ENCODE measurements around the gene QDPR. TPM values are rescaled to one million over a fixed set of nuclear protein-coding genes. Genes with fewer than 3 reads are reported as not detected.

QDPR gene
- total and polyA plus RNA-seq, 9 of the 15 experiments (the other 6 are each of a cell fraction or from before 2014, with no cell fraction given), result 5.7 to 29.7 (median 17.2) TPM

DNA sequence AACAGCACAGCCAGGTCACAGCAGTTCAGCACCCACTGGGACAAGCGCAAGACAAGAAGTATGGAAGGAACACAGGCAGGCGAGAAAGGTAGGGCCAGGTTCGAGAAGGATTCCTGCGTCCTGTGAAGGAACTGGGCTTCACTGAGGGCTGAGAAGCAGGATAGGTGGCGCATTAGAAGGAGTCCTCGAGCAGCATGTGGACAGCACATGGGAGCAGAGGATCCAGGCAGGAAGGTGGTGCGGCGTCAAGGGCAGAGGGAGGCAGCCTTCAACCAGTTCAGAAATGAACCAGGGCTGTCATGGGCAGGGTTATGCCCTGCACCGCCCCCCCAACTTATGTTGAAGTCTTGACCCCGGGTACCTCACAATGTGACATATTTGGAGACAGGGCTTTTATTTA lies 34.3 kb upstream of the QDPR start (continued):
- TF ChIP-seq, protein P1, sequence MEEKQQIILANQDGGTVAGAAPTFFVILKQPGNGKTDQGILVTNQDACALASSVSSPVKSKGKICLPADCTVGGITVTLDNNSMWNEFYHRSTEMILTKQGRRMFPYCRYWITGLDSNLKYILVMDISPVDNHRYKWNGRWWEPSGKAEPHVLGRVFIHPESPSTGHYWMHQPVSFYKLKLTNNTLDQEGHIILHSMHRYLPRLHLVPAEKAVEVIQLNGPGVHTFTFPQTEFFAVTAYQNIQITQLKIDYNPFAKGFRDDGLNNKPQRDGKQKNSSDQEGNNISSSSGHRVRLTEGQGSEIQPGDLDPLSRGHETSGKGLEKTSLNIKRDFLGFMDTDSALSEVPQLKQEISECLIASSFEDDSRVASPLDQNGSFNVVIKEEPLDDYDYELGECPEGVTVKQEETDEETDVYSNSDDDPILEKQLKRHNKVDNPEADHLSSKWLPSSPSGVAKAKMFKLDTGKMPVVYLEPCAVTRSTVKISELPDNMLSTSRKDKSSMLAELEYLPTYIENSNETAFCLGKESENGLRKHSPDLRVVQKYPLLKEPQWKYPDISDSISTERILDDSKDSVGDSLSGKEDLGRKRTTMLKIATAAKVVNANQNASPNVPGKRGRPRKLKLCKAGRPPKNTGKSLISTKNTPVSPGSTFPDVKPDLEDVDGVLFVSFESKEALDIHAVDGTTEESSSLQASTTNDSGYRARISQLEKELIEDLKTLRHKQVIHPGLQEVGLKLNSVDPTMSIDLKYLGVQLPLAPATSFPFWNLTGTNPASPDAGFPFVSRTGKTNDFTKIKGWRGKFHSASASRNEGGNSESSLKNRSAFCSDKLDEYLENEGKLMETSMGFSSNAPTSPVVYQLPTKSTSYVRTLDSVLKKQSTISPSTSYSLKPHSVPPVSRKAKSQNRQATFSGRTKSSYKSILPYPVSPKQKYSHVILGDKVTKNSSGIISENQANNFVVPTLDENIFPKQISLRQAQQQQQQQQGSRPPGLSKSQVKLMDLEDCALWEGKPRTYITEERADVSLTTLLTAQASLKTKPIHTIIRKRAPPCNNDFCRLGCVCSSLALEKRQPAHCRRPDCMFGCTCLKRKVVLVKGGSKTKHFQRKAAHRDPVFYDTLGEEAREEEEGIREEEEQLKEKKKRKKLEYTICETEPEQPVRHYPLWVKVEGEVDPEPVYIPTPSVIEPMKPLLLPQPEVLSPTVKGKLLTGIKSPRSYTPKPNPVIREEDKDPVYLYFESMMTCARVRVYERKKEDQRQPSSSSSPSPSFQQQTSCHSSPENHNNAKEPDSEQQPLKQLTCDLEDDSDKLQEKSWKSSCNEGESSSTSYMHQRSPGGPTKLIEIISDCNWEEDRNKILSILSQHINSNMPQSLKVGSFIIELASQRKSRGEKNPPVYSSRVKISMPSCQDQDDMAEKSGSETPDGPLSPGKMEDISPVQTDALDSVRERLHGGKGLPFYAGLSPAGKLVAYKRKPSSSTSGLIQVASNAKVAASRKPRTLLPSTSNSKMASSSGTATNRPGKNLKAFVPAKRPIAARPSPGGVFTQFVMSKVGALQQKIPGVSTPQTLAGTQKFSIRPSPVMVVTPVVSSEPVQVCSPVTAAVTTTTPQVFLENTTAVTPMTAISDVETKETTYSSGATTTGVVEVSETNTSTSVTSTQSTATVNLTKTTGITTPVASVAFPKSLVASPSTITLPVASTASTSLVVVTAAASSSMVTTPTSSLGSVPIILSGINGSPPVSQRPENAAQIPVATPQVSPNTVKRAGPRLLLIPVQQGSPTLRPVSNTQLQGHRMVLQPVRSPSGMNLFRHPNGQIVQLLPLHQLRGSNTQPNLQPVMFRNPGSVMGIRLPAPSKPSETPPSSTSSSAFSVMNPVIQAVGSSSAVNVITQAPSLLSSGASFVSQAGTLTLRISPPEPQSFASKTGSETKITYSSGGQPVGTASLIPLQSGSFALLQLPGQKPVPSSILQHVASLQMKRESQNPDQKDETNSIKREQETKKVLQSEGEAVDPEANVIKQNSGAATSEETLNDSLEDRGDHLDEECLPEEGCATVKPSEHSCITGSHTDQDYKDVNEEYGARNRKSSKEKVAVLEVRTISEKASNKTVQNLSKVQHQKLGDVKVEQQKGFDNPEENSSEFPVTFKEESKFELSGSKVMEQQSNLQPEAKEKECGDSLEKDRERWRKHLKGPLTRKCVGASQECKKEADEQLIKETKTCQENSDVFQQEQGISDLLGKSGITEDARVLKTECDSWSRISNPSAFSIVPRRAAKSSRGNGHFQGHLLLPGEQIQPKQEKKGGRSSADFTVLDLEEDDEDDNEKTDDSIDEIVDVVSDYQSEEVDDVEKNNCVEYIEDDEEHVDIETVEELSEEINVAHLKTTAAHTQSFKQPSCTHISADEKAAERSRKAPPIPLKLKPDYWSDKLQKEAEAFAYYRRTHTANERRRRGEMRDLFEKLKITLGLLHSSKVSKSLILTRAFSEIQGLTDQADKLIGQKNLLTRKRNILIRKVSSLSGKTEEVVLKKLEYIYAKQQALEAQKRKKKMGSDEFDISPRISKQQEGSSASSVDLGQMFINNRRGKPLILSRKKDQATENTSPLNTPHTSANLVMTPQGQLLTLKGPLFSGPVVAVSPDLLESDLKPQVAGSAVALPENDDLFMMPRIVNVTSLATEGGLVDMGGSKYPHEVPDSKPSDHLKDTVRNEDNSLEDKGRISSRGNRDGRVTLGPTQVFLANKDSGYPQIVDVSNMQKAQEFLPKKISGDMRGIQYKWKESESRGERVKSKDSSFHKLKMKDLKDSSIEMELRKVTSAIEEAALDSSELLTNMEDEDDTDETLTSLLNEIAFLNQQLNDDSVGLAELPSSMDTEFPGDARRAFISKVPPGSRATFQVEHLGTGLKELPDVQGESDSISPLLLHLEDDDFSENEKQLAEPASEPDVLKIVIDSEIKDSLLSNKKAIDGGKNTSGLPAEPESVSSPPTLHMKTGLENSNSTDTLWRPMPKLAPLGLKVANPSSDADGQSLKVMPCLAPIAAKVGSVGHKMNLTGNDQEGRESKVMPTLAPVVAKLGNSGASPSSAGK (IDR thresholded peaks at IDR 0.05), result peak; percentile 71
- TF ChIP-seq, protein P2, sequence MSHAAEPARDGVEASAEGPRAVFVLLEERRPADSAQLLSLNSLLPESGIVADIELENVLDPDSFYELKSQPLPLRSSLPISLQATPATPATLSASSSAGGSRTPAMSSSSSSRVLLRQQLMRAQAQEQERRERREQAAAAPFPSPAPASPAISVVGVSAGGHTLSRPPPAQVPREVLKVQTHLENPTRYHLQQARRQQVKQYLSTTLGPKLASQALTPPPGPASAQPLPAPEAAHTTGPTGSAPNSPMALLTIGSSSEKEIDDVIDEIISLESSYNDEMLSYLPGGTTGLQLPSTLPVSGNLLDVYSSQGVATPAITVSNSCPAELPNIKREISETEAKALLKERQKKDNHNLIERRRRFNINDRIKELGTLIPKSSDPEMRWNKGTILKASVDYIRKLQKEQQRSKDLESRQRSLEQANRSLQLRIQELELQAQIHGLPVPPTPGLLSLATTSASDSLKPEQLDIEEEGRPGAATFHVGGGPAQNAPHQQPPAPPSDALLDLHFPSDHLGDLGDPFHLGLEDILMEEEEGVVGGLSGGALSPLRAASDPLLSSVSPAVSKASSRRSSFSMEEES (CRISPR knock-in tag; IDR thresholded peaks at IDR 0.05), result no peak
- no peak for TF ChIP-seq ZNF41 (CRISPR knock-in tag; conservative IDR thresholded peaks at IDR 0.05)
- TF ChIP-seq, protein P3, sequence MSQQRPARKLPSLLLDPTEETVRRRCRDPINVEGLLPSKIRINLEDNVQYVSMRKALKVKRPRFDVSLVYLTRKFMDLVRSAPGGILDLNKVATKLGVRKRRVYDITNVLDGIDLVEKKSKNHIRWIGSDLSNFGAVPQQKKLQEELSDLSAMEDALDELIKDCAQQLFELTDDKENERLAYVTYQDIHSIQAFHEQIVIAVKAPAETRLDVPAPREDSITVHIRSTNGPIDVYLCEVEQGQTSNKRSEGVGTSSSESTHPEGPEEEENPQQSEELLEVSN (IDR thresholded peaks at IDR 0.05; ENCODE audit: borderline replicate concordance in 1 of 2, extremely low read depth in 1 of 2, insufficient read depth in 1 of 2, insufficient read length in 1 of 2, low read depth in 1 of 2, low read length in 1 of 2, poor library complexity in 1 of 2, severe bottlenecking in 1 of 2), result peak in 1 of 2 experiments; percentile 66
- peak; percentile 32; the same call in 1 of the 2 replicates for TF ChIP-seq L3MBTL2 (IDR thresholded peaks at IDR 0.05)
- TF ChIP-seq, protein P4, sequence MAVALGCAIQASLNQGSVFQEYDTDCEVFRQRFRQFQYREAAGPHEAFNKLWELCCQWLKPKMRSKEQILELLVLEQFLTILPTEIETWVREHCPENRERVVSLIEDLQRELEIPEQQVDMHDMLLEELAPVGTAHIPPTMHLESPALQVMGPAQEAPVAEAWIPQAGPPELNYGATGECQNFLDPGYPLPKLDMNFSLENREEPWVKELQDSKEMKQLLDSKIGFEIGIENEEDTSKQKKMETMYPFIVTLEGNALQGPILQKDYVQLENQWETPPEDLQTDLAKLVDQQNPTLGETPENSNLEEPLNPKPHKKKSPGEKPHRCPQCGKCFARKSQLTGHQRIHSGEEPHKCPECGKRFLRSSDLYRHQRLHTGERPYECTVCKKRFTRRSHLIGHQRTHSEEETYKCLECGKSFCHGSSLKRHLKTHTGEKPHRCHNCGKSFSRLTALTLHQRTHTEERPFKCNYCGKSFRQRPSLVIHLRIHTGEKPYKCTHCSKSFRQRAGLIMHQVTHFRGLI (CRISPR knock-in tag; IDR thresholded peaks at IDR 0.05), result no peak
- TF ChIP-seq SREBF1 (IDR thresholded peaks at IDR 0.05; ENCODE audit: borderline replicate concordance, low read depth, low read length), result no peak
- TF ChIP-seq PRPF4 (IDR thresholded peaks at IDR 0.05; ENCODE audit: insufficient read depth, low read depth, low read length, poor library complexity, severe bottlenecking), result no peak
- no peak for TF ChIP-seq ZNF75A (CRISPR knock-in tag; IDR thresholded peaks at IDR 0.05)
- TF ChIP-seq NFIC (IDR thresholded peaks at IDR 0.05), result no peak

Measured in K562 (cell line).